ENCODE measurements around the gene KLF13. TPM values are rescaled to one million over a fixed set of nuclear protein-coding genes. Genes with fewer than 3 reads are reported as not detected.

KLF13 gene
- total and polyA plus RNA-seq, 2 experiments from 2014 or later, result 23.5 to 28.6 TPM

DNA sequence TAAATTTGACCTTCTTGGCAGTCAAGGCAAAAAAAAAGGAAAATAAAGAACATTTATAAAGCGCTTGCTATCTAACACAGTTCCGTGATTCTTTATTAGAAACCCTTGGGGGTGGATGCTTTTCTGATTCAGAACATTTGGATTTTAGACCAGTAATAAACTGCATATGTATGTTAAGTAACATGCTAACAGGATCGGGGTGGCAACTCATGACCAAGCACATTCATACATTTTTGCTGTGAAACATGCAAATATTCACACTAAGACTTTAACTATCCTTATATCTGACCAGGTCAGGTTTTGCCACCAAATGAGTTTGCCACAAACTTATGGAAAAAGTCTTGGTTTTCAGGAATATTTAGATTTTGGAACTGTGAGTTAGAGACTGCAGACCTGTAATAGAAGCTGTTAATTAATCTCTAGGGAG lies 30.4 kb upstream of the KLF13 start (continued):
- TF ChIP-seq REST (IDR thresholded peaks at IDR 0.05; ENCODE audit: unreplicated experiment) (no peak), STAT1 (IDR thresholded peaks at IDR 0.05; ENCODE audit: unreplicated experiment) (no peak)

- Histone ChIP-seq H3F3A (replicated peaks; ENCODE audit: low read depth) (no peaks in the 10 kb centered on the region), H3K4me1 (ENCODE audit: insufficient read depth) (peaks cover 7% of the 10 kb centered on the region), H3K36me3 (ENCODE audit: insufficient read depth) (no peaks in the 10 kb centered on the region), H4K20me1 (replicated peaks; ENCODE audit: insufficient read depth) (no peaks in the 10 kb centered on the region), H3K4me3 (no peak overlapping the region), H3K27ac (ENCODE audit: low read depth) (no peak overlapping the region), H3K27me3 (ENCODE audit: insufficient read depth) (no peaks in the 10 kb centered on the region), H3K9me2 (ENCODE audit: insufficient read depth) (no peaks in the 10 kb centered on the region), H2AFZ (peak overlapping the region; percentile 47; the same call in 1 of the 2 replicates), H3K4me2 (no peak overlapping the region), H3K79me2 (replicated peaks; ENCODE audit: insufficient read depth) (no peaks in the 10 kb centered on the region)
- H3K4me1 Mint-ChIP-seq, result peaks cover 20% of the 10 kb centered on the region
- H3K4me3 Mint-ChIP-seq, result no peak overlapping the region
- peaks cover 4% of the 10 kb centered on the region for H3K27me3 Mint-ChIP-seq (ENCODE audit: insufficient read depth, low read depth, poor library complexity)
- ATAC-seq (peak; percentile 79), DNase-seq (ENCODE audit: low spot score) (no peak)
- H3K27ac Mint-ChIP-seq, result no peak overlapping the region; the same call in 1 of the 2 replicates
- no peaks in the 10 kb centered on the region for H3K9me3 Mint-ChIP-seq
- TF ChIP-seq ZNF114 (CRISPR knock-in tag; IDR thresholded peaks at IDR 0.05), result no peak
- no peak for TF ChIP-seq CREB1 (CRISPR knock-in tag; IDR thresholded peaks at IDR 0.05; ENCODE audit: low read depth)
- H3K36me3 Mint-ChIP-seq (ENCODE audit: low read depth), result no peaks in the 10 kb centered on the region
Observed at GRCh38 chr15:31296646-31297574, 29.7 kb upstream of the KLF13 start.

GRCh38 chr15:31297575-31298456 lies 28.8 kb upstream of the KLF13 start:
- H3K36me3 Mint-ChIP-seq (ENCODE audit: low read depth), result no peaks in the 10 kb centered on the region
- no peak overlapping the region for H3K27ac Mint-ChIP-seq
- no peaks in the 10 kb centered on the region for H3K9me2 ChIP-seq (ENCODE audit: insufficient read depth)
- no peaks in the 10 kb centered on the region for H4K20me1 ChIP-seq (replicated peaks; ENCODE audit: insufficient read depth)
- ATAC-seq, result no peak
- no peak for DNase-seq (ENCODE audit: low spot score)
- H3K4me2 ChIP-seq, result no peak overlapping the region
- H3K27me3 Mint-ChIP-seq (ENCODE audit: insufficient read depth, low read depth, poor library complexity), result peaks cover 6% of the 10 kb centered on the region
- no peak overlapping the region for H3K27ac ChIP-seq (ENCODE audit: low read depth)
- peaks cover 23% of the 10 kb centered on the region for H3K4me1 Mint-ChIP-seq
- no peaks in the 10 kb centered on the region for H3F3A ChIP-seq (replicated peaks; ENCODE audit: low read depth)
- no peaks in the 10 kb centered on the region for H3K36me3 ChIP-seq (ENCODE audit: insufficient read depth)
- no peaks in the 10 kb centered on the region for H3K9me3 Mint-ChIP-seq
- H3K79me2 ChIP-seq (replicated peaks; ENCODE audit: insufficient read depth), result no peaks in the 10 kb centered on the region
- no peak overlapping the region for H3K4me3 ChIP-seq
- no peak overlapping the region for H3K4me3 Mint-ChIP-seq
- peaks cover 9% of the 10 kb centered on the region for H3K4me1 ChIP-seq (ENCODE audit: insufficient read depth)
- H3K27me3 ChIP-seq (ENCODE audit: insufficient read depth), result no peaks in the 10 kb centered on the region
- no peak overlapping the region for H2AFZ ChIP-seq
- no peak for TF ChIP-seq STAT1 (IDR thresholded peaks at IDR 0.05; ENCODE audit: unreplicated experiment)
- TF ChIP-seq ZNF114 (CRISPR knock-in tag; IDR thresholded peaks at IDR 0.05), result no peak
- no peak for TF ChIP-seq EZH2 (IDR thresholded peaks at IDR 0.05; ENCODE audit: low read depth, unreplicated experiment)
- TF ChIP-seq, protein P1, sequence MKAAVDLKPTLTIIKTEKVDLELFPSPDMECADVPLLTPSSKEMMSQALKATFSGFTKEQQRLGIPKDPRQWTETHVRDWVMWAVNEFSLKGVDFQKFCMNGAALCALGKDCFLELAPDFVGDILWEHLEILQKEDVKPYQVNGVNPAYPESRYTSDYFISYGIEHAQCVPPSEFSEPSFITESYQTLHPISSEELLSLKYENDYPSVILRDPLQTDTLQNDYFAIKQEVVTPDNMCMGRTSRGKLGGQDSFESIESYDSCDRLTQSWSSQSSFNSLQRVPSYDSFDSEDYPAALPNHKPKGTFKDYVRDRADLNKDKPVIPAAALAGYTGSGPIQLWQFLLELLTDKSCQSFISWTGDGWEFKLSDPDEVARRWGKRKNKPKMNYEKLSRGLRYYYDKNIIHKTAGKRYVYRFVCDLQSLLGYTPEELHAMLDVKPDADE (IDR thresholded peaks at IDR 0.05), result no peak
